NB4 (cell line): ENCODE measurements around the gene TRIM16.
"Not testable (repeated sequence)": the region's sequence is repeated elsewhere in the genome, so short reads cannot be mapped to it uniquely, and the experiment has no call there.

Experiments
- MYC ChIP-seq: IDR thresholded peaks from 2 replicates; pipeline ENCODE4 v1.6.1; 2011; ENCODE audit warnings: low read depth, low read length
- POLR2A ChIP-seq: IDR thresholded peaks from 2 replicates; pipeline ENCODE4 v1.6.1; 2011; ENCODE audit warnings: mild to moderate bottlenecking; ENCODE audit not compliant: insufficient read length; ENCODE audit errors: extremely low read depth
- TF ChIP-seq, protein P1 (sequence below): IDR thresholded peaks from one replicate; pipeline ENCODE4 v1.5.1; 2012; ENCODE audit warnings: low read depth, low read length
- TF ChIP-seq, protein P2 (sequence below): IDR thresholded peaks from 2 replicates; pipeline ENCODE4 v1.6.1; 2011; ENCODE audit warnings: low read depth, low read length

DNA sequence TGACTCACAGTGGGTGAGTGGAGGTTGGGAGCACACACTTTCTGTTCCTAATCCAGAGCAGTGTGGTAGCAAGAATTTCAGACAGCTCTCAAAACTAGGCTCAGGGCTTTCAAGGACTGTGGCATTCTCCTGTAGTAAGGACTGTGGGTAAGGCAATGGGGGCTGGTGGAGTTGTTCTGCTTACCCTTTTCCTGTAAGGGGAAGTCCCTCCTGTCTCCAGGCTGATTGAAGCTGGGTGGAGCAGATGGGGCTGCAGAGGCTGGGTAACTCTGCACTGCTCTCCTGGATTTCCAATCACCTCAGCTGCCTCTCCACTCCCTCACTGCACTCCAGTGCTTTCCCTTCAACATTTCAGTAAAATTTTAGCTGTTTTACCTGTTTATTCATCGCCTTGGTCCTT is 3.4 kb upstream of the TRIM16 start:
- TF ChIP-seq, protein P1, sequence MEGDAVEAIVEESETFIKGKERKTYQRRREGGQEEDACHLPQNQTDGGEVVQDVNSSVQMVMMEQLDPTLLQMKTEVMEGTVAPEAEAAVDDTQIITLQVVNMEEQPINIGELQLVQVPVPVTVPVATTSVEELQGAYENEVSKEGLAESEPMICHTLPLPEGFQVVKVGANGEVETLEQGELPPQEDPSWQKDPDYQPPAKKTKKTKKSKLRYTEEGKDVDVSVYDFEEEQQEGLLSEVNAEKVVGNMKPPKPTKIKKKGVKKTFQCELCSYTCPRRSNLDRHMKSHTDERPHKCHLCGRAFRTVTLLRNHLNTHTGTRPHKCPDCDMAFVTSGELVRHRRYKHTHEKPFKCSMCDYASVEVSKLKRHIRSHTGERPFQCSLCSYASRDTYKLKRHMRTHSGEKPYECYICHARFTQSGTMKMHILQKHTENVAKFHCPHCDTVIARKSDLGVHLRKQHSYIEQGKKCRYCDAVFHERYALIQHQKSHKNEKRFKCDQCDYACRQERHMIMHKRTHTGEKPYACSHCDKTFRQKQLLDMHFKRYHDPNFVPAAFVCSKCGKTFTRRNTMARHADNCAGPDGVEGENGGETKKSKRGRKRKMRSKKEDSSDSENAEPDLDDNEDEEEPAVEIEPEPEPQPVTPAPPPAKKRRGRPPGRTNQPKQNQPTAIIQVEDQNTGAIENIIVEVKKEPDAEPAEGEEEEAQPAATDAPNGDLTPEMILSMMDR = not testable (repeated sequence)
- TF ChIP-seq, protein P2, sequence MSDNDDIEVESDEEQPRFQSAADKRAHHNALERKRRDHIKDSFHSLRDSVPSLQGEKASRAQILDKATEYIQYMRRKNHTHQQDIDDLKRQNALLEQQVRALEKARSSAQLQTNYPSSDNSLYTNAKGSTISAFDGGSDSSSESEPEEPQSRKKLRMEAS = not testable (repeated sequence)
- TF ChIP-seq POLR2A, MYC: not testable (repeated sequence)
